ENCODE results near the gene MYO15A. TPM values are rescaled to one million over a fixed set of nuclear protein-coding genes. Genes with fewer than 3 reads are reported as not detected.

Gene MYO15A
- total RNA-seq, 4 donors from 2014 or later, result 0.30 to 0.68 (median 0.50) TPM

DNA sequence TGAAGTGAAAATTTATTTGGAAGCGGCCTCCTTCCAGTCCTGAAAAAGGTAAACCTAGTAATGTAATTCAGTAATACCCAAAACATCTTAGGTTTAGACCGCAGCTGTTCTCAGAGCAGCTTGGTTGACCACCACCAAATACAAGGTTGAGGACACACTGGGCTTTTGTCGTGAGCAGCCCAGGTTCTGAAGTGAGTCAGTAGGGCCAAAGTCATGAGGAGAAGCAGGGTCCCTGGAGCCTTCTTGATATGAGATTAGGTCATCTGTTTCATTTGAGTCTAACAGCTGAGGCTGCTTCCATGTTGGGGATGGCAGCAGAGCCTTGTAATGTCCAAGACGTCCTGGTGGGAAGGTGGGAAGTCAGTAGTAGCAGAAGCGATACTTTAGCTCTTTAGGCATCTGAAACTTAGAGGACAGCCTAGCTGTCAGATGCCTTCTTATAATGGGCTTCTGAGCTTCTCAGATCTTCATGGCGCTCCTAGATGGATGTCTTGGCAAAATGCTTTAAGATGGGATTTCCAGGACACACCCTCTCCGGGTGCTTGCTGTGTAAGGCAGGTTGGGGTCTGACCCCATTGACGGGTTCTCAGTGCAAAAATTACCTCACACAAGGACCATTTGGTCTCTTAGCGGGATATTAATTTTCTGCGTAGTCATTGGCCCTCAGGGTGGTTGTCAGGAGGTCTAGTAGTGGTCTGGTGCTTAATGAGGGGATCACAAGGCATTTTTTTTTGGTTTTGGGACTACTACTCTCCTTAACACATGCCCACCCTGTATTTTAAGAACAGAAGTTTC lies 77.5 kb downstream of the MYO15A start:
- intact Hi-C loops (cut with DNase I; ENCODE audit: low total_unique reads), result no loop called here
- 39 to 49% methylated on average over 10 of the region's 10 CpGs for WGBS, 2 donors
- DNase-seq (ENCODE audit: low spot score in 2 of 2), result no peak
- H3K4me3 ChIP-seq (ENCODE audit: low read depth, poor library complexity, severe bottlenecking), result no peak overlapping the region
- TF ChIP-seq, protein P1, sequence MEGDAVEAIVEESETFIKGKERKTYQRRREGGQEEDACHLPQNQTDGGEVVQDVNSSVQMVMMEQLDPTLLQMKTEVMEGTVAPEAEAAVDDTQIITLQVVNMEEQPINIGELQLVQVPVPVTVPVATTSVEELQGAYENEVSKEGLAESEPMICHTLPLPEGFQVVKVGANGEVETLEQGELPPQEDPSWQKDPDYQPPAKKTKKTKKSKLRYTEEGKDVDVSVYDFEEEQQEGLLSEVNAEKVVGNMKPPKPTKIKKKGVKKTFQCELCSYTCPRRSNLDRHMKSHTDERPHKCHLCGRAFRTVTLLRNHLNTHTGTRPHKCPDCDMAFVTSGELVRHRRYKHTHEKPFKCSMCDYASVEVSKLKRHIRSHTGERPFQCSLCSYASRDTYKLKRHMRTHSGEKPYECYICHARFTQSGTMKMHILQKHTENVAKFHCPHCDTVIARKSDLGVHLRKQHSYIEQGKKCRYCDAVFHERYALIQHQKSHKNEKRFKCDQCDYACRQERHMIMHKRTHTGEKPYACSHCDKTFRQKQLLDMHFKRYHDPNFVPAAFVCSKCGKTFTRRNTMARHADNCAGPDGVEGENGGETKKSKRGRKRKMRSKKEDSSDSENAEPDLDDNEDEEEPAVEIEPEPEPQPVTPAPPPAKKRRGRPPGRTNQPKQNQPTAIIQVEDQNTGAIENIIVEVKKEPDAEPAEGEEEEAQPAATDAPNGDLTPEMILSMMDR (IDR thresholded peaks at IDR 0.05), result no peak
- TF ChIP-seq POLR2A (IDR thresholded peaks at IDR 0.05), result no peak

DNA sequence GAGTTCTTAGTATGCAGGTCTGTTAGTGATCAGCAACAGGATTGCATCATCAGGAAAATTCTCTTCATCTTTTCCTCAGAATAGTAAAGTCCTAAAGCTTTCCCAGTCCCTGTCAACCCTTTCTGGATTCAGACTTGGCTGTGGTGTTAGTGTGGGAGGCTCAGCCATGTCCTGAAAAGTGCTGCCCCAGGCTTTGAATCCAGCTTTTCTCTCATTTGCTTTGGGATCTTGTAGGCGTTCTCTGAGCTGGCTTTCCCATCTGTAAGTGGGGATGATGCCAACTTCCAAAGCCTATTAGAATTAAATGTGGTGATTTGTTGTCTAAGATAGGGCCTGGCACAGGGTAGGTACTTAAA lies 78.0 kb downstream of the MYO15A start:
- H3K4me3 ChIP-seq (ENCODE audit: low read depth, poor library complexity, severe bottlenecking), result no peak overlapping the region
- TF ChIP-seq, protein P1 (IDR thresholded peaks at IDR 0.05), result no peak
- no peak for TF ChIP-seq POLR2A (IDR thresholded peaks at IDR 0.05)
- 13% methylated on average over 1 of the region's 1 CpG for WGBS, 2 donors
- DNase-seq (ENCODE audit: low spot score in 2 of 2), result no peak
- intact Hi-C loops (cut with DNase I; ENCODE audit: low total_unique reads), result no loop called here

DNA sequence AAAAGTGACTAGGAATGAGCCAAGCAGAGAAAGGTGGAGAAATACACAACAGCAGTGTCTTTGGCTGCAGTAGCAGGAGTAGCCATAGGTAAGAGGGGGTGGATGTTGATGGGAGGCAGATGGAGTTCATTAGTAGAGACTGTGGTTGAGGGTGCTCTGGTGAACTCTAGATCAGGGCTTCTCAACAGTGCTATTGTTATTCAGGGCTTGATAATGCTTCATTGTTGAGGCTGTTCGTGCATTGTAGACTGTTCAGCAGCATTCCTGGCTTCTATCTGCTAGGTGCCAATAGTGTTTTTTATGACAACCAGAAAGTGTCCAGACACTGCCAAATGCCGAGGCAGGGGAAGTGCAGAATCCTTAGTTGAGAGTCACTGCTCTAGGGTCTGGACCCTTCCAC lies 78.7 kb downstream of the MYO15A start:
- TF ChIP-seq, protein P1 (IDR thresholded peaks at IDR 0.05), result no peak
- no peak for TF ChIP-seq POLR2A (IDR thresholded peaks at IDR 0.05)
- H3K4me3 ChIP-seq (ENCODE audit: low read depth, poor library complexity, severe bottlenecking), result no peak overlapping the region
- 12 to 22% methylated on average over 2 of the region's 2 CpGs for WGBS, 2 donors
- no peak for DNase-seq (ENCODE audit: low spot score in 2 of 2)
- intact Hi-C loops (cut with DNase I; ENCODE audit: low total_unique reads), result no loop called here

DNA sequence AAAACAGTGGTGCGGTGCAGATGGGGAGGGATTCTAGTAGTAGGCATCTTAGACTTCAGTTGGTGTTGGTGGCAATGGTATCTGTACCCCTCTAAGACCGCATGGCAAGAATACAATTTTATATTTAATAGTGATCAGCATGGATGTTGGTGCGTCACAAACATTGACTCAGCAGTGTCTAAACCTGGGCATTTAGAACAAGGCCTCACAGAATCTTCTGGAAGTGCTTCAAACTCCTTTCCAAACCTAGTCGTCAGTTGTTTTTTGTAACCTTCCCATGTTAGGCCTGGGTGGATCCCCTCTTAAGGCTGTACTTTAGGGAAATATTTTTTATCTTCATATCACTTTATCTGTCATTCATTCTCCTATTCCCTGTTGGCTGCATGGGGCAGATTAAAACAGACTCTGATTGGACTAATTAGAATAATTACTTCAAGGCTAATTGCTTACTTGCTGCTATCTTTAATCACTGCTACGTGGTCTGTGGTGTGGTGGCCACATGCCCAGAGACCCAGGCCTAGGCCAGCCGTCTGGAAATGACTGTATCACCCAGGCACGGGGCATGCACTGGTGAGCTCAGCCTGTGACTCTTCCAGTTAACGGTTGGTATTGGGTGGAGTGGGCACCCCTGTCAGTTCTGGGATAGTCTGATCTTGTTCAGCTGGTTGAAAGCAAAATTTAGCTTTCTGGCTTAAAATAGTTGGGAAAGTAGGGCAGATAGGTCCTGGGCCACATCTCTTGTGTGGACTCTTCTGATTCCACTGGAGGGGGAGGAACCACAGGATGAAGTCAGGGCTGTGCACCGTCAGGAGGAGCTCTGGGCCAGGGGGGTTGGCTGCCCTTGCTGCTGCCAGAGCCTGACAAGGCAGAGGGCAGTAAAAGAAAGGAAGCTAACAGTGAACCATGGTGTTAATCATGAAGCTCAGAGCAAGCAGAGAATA lies 79.5 kb downstream of the MYO15A start:
- intact Hi-C loops (cut with DNase I; ENCODE audit: low total_unique reads), result no loop called here
- TF ChIP-seq, protein P1 (IDR thresholded peaks at IDR 0.05), result no peak
- TF ChIP-seq POLR2A (IDR thresholded peaks at IDR 0.05), result no peak
- 13 to 23% methylated on average over 9 of the region's 9 CpGs for WGBS, 2 donors
- DNase-seq (ENCODE audit: low spot score in 2 of 2), result no peak
- H3K4me3 ChIP-seq (ENCODE audit: low read depth, poor library complexity, severe bottlenecking), result no peak overlapping the region

DNA sequence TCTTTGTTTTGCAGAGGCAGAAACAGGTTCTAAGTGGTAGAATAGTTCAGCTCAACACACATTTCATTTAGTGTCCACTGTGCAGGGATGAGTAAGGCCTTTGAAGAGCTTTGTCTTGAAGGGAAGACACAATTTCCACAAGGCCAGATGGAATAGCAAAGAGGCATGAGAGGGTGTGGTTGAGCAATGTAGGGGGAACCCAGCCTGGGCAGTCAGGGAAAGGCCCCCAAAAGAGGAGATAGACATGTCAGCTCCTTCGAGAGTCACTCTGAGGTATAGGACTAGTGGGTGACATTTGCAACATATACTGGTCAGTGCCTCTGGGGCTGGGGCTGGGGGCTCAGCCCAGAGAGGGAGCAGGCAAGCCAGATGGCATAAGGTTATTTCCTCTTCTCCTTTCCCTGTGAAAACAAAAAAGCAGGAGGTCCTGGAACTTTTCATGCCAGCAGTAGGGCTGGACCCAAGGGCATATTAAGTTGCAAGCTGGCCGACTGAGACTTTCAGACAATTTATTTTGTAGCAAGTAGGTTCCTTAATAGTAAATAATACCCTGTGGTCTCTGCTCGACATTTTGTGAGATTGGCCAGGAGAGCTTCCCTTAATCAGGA lies 82.2 kb downstream of the MYO15A start:
- intact Hi-C loops (cut with DNase I; ENCODE audit: low total_unique reads), result loop anchor here (5.0 kb wide), 1 partner anchor 1632 kb away; no protein-coding TSS in a partner anchor
- no peak overlapping the region for H3K4me3 ChIP-seq (ENCODE audit: low read depth, poor library complexity, severe bottlenecking)
- 53 to 54% methylated on average over 3 of the region's 3 CpGs for WGBS, 2 donors
- TF ChIP-seq, protein P1 (IDR thresholded peaks at IDR 0.05), result no peak
- no peak for TF ChIP-seq POLR2A (IDR thresholded peaks at IDR 0.05)
- DNase-seq (ENCODE audit: low spot score in 2 of 2), result no peak
